IMR-90 (cell line): ENCODE measurements around the gene THRAP3. TPM values are rescaled to one million over a fixed set of nuclear protein-coding genes. Genes with fewer than 3 reads are reported as not detected.

Experiments
- ATAC-seq: fragments of 200-7000 bp; cut with Tn5 transposase; 2 replicates; pipeline ENCODE4 v1.9.1; 2020; ENCODE audit warnings: low read depth, mild to moderate bottlenecking, moderate library complexity
- BruUV-seq: library from RNA; stranded (reverse); fragments of 400-500 nt; replicated peaks from 2 replicates; lab custom pipeline; 2021; lab: Mats Ljungman, UMichigan
- CTCF ChIA-PET: fragments of 300-600 bp; formaldehyde crosslinking; extraction: SDS; loops from one replicate; lab custom pipeline; 2021; ENCODE audit warnings: antibody characterized with exemption; lab: Yijun Ruan, JAX
- POLR2A ChIA-PET: fragments of 300-600 bp; sonication (Branson Sonifier 250); formaldehyde crosslinking; loops from one replicate; lab custom pipeline; 2022; ENCODE audit warnings: antibody characterized with exemption; ENCODE audit not compliant: unreplicated experiment; lab: Charles Lee
- DNase-seq: peaks from one replicate; pipeline ENCODE4 v3.0.0; 2013
- H2AFZ ChIP-seq: replicated peaks from 2 replicates; pipeline ENCODE3; 2013; ENCODE audit warnings: low read length, mild to moderate bottlenecking; ENCODE audit not compliant: poor library complexity
- H2AK5ac ChIP-seq: 2 replicates; pipeline ENCODE4 v1.6.1; 2013; ENCODE audit warnings: low read depth, low read length, inconsistent platforms
- H2AK9ac ChIP-seq: replicated peaks from 2 replicates; pipeline ENCODE3; 2013; ENCODE audit warnings: mild to moderate bottlenecking, low read depth, low read length, moderate library complexity; ENCODE audit not compliant: poor library complexity
- H2BK120ac ChIP-seq: 2 replicates; pipeline ENCODE4 v1.6.1; 2013; ENCODE audit warnings: low read depth, low read length, inconsistent platforms
- H2BK15ac ChIP-seq: 3 replicates; pipeline ENCODE4 v1.6.1; 2013; ENCODE audit warnings: low read depth, low read length, inconsistent platforms
- H2BK20ac ChIP-seq: 2 replicates; pipeline ENCODE4 v1.6.1; 2013; ENCODE audit warnings: low read depth, mild to moderate bottlenecking, inconsistent platforms, low read length, moderate library complexity
- H2BK5ac ChIP-seq: 2 replicates; pipeline ENCODE4 v1.6.1; 2013; ENCODE audit warnings: mild to moderate bottlenecking, low read depth, low read length, inconsistent platforms; ENCODE audit not compliant: poor library complexity, severe bottlenecking
- H3K14ac ChIP-seq: replicated peaks from 2 replicates; pipeline ENCODE4 v1.6.1; 2013; ENCODE audit warnings: low read depth, low read length, inconsistent platforms
- H3K18ac ChIP-seq: 2 replicates; pipeline ENCODE4 v1.6.1; 2013; ENCODE audit warnings: low read depth, low read length, control low read depth
- H3K23ac ChIP-seq: 2 replicates; pipeline ENCODE4 v1.6.1; 2013; ENCODE audit warnings: low read depth, low read length, inconsistent platforms
- H3K27ac ChIP-seq: 2 replicates; pipeline ENCODE4 v1.5.1; 2013; ENCODE audit warnings: mild to moderate bottlenecking, control low read depth, low read length; ENCODE audit not compliant: insufficient read depth
- H3K27me3 ChIP-seq: 2 replicates; pipeline ENCODE4 v1.6.1; 2013; ENCODE audit warnings: low read length; ENCODE audit not compliant: control insufficient read depth, insufficient read depth
- H3K36me3 ChIP-seq: 2 replicates; pipeline ENCODE4 v1.6.1; 2013; ENCODE audit warnings: low read length, mixed read lengths; ENCODE audit not compliant: control insufficient read depth, insufficient read depth
- H3K4ac ChIP-seq: 2 replicates; pipeline ENCODE4 v1.6.1; 2013; ENCODE audit warnings: low read depth, low read length, inconsistent platforms
- H3K4me1 ChIP-seq: 2 replicates; pipeline ENCODE4 v1.6.1; 2013; ENCODE audit warnings: low read length, mixed read lengths; ENCODE audit not compliant: control insufficient read depth, insufficient read depth
- H3K4me2 ChIP-seq: 2 replicates; pipeline ENCODE4 v1.6.1; 2013; ENCODE audit warnings: low read depth, mild to moderate bottlenecking, control low read depth, low read length, moderate library complexity
- H3K4me3 ChIP-seq: 2 replicates; pipeline ENCODE4 v1.5.1; 2013; ENCODE audit warnings: low read depth, mild to moderate bottlenecking, control low read depth, low read length, moderate library complexity; ENCODE audit not compliant: insufficient read depth
- H3K56ac ChIP-seq: 2 replicates; pipeline ENCODE4 v1.6.1; 2013; ENCODE audit warnings: low read length, inconsistent platforms; ENCODE audit not compliant: insufficient read depth; ENCODE audit errors: extremely low read depth
- H3K79me1 ChIP-seq, 2 experiments: 2 replicates each; pipeline ENCODE4 v1.6.1; 2013; ENCODE audit warnings: low read length in 2 of 2, inconsistent platforms in 1 of 2, low read depth in 1 of 2
- H3K9ac ChIP-seq: 2 replicates; pipeline ENCODE4 v1.6.1; 2013; ENCODE audit warnings: low read depth, low read length, control low read depth
- H3K9me1 ChIP-seq: 2 replicates; pipeline ENCODE4 v1.6.1; 2013; ENCODE audit warnings: low read length, inconsistent platforms; ENCODE audit not compliant: insufficient read depth
- H3K9me3 ChIP-seq: 2 replicates; pipeline ENCODE4 v1.6.1; 2013; ENCODE audit warnings: low read length; ENCODE audit not compliant: control insufficient read depth, insufficient read depth
- H4K20me1 ChIP-seq: 2 replicates; pipeline ENCODE4 v1.6.1; 2013; ENCODE audit warnings: low read length, inconsistent platforms; ENCODE audit not compliant: insufficient read depth
- H4K5ac ChIP-seq: 2 replicates; pipeline ENCODE4 v1.6.1; 2013; ENCODE audit warnings: mild to moderate bottlenecking, low read depth, low read length, control low read depth
- H4K8ac ChIP-seq, 2 experiments: 2 replicates each; pipeline ENCODE4 v1.6.1; 2013; ENCODE audit warnings: low read depth in 2 of 2, low read length in 2 of 2, control low read depth in 1 of 2, inconsistent platforms in 1 of 2
- H4K91ac ChIP-seq: 2 replicates; pipeline ENCODE4 v1.6.1; 2013; ENCODE audit warnings: low read depth, low read length, inconsistent platforms; ENCODE audit not compliant: insufficient read depth
- RAD21 ChIP-seq: IDR thresholded peaks from 2 replicates; pipeline ENCODE4 v1.6.1; 2012; ENCODE audit warnings: low read length, improper control_type of control experiment
- WGBS, 2 experiments: methylation state at CpG; one replicate each; pipeline versions ENCODE4 v1.1.5 to v1.1.7; 2013; ENCODE audit warnings: missing lambda C conversion rate in 2 of 2; ENCODE audit not compliant: insufficient read length in 1 of 2; ENCODE audit errors: extremely low coverage in 2 of 2; 5-methylcytosine and 5-hydroxymethylcytosine counted together
- dilution Hi-C: fragments of 300-500 bp; cut with HindIII; formaldehyde crosslinking; loops from one replicate; pipeline ENCODE4 v1.14.3; 2018; ENCODE audit warnings: low sequenced_read_pairs; ENCODE audit not compliant: unreplicated experiment
- in situ Hi-C: fragments of 300-500 bp; cut with MboI; formaldehyde crosslinking; loops from 3 replicates; pipeline ENCODE4 v1.14.3; 2019; ENCODE audit warnings: low sequenced_read_pairs, inconsistent platforms, mixed read lengths
- intact Hi-C: fragments of 100-400 bp; cut with micrococcal nuclease; formaldehyde crosslinking; loops from 2 replicates; pipeline ENCODE4 v1.10.0; 2022
- polyA plus RNA-seq, 3 experiments: library from polyadenylated mRNA; depleted of rRNA; stranded (reverse); fragments of >200 nt; gene quantifications; 2 replicates each; pipeline ENCODE4 v1.2.3, GENCODE V29; 2012; ENCODE audit warnings: low replicate concordance in 1 of 3
- total RNA-seq: library from RNA; depleted of rRNA; stranded (reverse); fragments of >200 nt; gene quantifications from 2 replicates; pipeline ENCODE4 v1.2.3, GENCODE V29; 2012

Gene THRAP3
- total and polyA plus RNA-seq, 2 of the 4 experiments (the other 2 are of a cell fraction), result 60.6 to 66.5 TPM

DNA sequence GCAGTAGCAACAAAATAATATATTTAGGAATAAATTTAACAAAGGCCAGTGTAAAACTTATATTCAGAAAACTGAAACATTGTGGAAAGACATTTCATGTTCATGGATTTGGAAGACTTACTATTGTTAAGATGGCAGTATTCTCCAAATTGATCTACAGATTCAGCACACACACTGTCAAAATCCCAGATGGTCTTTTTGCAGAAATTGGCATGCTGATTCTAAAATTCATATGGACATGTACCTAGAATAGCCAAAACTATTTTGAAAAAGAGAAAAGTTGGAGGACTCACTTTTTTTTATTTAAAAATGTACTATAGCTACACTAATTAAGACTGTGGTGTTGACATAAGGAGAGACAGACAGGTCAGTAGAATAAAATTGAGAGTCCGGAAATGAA lies 50.0 kb downstream of the THRAP3 start:
- Histone ChIP-seq H3K4me2 (no peak overlapping the region), H3K23ac (no peak overlapping the region), H2BK20ac (no peak overlapping the region), H2AK9ac (no peak overlapping the region), H3K9me1 (no peaks in the 10 kb centered on the region; the same call in 1 of the 2 replicates), H3K56ac (no peak overlapping the region), H3K4me1 (peaks cover 1% of the 10 kb centered on the region; the same call in 1 of the 2 replicates), H4K8ac (no peak overlapping the region), H3K9me3 (no peaks in the 10 kb centered on the region), H4K5ac (no peak overlapping the region), H4K91ac (no peak overlapping the region), H2AK5ac (no peak overlapping the region), H3K27ac (no peak overlapping the region), H3K4me3 (no peak overlapping the region), H3K36me3 (peaks cover 16% of the 10 kb centered on the region), H3K9ac (no peak overlapping the region), H4K20me1 (peaks cover 48% of the 10 kb centered on the region), H2AFZ (no peak overlapping the region), H3K27me3 (no peaks in the 10 kb centered on the region), H3K14ac (no peak overlapping the region), H3K18ac (no peak overlapping the region), H2BK120ac (no peak overlapping the region), H2BK15ac (no peak overlapping the region), H2BK5ac (no peak overlapping the region), H3K4ac (no peak overlapping the region), H3K79me1 (peaks cover 22 to 49% of the 10 kb centered on the region in 2 experiments; a peak in 3 of 4 replicates)
- intact Hi-C loops (no loop called here), dilution Hi-C loops (no loop called here), in situ Hi-C loops (no loop called here)
- ChIA-PET CTCF (interaction anchor here (0.9 kb wide), 1 partner anchor 11 kb away, joined by 4 read pairs; no protein-coding TSS in a partner anchor), POLR2A (no interaction called here)
- no TSS peak for BruUV-seq
- ATAC-seq (no peak), DNase-seq (no peak)
- WGBS, 2 experiments, result 100% methylated on average over 1 of the region's 1 CpG; no CpG with 5 or more reads in 1 of the 2 experiments
- no peak for TF ChIP-seq RAD21
